GM21390 (cell line): Measurements from ENCODE around the gene MRPL30.
A peak's percentile ranks its signal among the peaks of the same experiment; 100 is the strongest.
"Not testable (repeated sequence)": the region's sequence is repeated elsewhere in the genome, so short reads cannot be mapped to it uniquely, and the experiment has no call there.

Experiments
- ATAC-seq: cut with Tn5 transposase; IDR thresholded peaks from one replicate; pipeline ENCODE4 v1.9.1; 2021; ENCODE audit not compliant: unreplicated experiment

Gene MRPL30

DNA sequence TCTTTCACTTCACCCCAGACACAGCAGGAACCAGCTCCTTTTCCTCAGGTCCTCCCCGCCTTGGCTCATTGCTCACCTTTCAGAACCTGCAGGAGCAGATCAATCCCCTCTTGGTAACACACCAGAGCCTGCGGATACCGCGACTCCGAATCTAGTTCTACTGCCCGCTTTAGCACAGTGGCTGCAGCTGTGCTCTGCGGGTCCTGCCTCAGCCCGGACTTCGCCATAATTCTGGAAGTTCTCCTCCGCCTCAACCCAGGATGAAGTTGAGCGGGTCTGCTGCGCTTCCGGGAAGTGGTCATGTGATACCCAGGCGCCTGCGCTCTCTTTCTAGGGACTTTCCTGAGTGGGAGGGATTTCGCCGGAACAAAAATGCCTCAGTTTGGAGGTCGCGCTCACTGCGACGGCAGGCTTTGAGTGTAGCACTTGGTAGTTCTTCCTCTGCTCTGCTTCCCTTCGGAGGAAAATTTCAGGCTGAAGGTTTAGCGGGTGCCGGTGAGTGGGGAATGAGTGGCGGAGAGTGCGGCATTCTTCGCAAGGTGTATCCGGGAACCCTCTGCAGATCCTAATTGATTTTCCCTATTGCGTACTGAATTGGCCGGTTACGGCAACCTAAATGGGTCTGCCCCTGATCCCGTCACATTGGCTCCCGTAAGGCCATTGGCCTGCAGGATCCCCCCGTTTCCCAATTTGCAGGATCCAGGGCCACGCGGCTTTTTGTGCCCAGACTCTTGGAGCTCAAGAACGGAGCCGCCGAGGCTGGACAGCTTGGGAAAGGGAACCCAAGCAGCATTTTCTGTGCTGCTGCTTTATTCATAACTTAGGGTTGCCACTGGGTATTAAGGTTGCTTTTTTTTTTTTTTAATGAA, at the start of gene MRPL30, which contains the start of gene MITD1:
Gene MRPL30 (plus strand): TSS at position 430 of the 869 bp plus-strand sequence. CDS start 5,020 bp downstream, outside the sequence.
Gene MITD1 (minus strand): TSS at position 304 of the 869 bp plus-strand sequence. CDS start 77 bp downstream, at position 227.
- ATAC-seq, result peak; percentile 92

DNA sequence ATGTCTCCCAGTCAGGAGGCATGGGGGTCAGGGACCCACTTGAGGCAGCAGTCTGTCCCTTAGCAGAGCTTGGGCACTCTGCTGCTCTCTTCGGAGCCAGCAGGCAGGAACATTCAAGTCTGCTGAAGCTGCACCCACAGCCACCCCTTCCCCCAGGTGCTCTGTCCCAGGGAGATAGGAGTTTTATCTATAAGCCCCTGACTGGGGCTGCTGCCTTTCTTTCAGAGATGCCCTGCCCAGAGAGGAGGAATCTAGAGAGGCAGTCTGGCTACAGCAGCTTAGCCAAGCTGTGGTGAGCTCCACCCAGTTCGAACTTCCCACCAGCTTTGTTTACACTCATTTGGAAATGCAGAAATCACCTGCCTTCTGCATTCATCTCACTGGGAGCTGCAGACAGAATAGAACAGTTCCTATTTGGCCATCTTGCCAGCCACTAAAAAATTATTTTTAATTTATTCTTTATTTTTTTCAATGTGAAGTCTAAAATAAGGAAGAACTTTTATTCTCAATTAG, 45.9 kb upstream of the MRPL30 start:
- not testable (repeated sequence) for ATAC-seq

DNA sequence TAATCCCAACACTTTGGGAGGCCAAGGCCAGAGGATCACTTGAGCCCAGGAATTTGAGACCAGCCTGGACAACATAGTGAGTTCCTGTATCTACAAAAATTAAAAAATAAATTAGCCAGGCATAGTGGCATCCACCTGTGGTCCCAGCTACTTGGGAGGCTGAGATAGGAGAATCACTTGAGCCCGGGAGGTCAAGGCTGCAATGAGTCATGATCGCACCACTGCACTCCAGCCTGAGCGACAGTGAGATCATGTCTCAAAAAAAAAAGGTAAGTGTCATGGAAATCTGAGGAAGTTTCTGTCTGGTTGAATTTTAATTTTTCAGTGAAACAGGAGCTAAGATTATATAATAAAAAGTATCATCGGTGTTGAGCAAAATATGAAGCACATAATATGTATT, 42.0 kb upstream of the MRPL30 start:
- ATAC-seq, result no peak

DNA sequence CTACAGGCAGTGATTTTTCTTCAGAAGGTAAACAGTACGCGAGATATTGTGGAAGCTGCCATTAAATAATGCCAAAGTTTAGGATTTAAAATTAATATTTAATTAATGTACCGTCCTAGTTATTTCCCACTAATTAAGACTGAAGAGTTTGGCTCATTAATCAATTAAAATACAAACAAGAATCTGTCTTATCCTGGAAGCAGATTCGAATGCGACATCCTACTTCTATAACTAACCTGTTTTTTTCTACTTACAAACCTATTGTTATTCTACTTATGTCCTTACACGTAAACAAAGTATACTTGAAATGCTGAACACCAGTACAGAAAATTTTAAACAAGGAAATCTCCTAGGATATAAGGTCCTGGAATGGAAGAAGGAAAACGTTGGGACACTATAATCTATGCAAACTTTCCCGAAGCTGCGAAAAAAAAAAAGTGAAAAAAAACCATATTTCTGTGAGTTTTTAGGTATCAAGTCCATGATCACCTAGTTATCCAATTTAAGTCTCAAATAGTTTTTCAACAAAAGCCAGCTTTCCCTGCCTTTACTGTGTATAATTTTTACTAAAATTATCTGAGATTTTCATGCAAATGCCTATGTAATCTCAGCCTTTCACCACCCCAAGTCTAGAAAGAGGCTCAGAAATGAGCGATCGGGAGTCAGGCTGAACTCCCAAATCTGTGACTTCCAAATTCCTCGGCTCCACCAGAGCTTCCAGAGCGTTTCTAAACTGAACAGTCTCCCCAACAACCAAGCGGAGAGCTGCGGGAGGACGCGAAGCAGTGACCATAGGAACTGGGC, 40.7 kb upstream of the MRPL30 start:
- no peak for ATAC-seq

DNA sequence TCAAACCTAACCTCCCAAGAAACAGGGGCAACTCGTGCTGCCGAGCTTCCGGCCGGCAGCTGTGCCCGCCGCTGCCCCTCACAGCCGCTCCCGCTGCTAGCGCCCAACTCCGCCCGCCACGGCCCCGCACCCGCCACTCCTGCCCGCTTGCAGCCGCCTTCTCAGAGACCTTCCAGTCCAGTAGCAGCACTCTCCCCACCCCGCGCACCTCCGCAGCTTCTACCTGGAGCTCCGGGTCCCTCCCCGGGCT, 40.2 kb upstream of the MRPL30 start:
- peak; percentile 24 for ATAC-seq

DNA sequence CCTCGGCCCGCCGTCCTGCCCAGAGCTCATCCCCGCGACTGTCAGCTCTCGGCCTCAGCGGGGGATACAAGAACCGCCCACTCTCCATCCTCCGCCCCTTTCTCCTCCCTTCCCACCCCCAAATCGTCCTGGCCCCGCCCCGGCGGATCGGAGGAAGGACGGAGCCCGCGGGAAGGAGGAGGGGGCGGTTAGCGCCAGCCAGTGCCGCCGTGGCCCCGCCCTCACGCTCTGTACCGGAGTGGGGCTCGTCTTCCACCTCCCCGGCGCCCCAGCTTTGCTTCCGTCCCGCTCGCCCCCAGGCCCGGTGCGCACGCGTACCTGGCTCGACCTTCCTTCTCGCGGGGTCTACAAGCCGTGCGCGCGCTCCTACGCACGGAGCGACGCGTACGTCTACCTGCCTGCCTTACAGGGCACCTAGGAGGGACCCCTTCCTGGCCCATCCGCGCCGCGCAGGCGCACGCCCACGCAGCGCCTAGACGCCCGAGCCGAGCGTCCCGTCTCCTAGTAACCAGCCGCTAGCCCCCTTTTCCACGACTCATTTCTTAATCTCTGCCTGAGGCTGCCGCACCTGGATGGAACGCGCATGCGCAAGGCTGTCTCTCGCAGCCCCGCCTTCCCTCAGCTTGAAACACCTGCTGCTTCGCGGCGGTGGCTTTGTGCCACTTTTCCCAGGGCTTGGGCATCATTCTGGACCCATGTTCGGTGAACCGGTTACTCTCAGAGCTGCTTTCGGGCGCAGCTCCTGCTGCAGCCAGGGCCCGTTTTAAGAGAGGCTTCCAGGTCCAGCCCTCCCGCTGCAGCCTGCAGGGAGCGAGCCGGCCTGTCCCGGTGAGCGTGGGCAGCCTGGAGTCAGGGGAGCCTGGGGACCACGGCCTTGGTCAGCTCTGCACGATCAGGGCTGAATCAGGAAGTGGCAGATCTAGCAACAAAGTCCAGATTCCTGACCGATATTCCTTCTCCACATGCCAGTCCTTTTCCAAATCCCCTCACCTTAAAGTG, 39.6 kb upstream of the MRPL30 start, which contains the start of gene C2orf15:
Gene C2orf15 (plus strand): TSS at position 598 of the 999 bp plus-strand sequence. CDS start 8,852 bp downstream, outside the sequence.
- peak; percentile 85 for ATAC-seq

DNA sequence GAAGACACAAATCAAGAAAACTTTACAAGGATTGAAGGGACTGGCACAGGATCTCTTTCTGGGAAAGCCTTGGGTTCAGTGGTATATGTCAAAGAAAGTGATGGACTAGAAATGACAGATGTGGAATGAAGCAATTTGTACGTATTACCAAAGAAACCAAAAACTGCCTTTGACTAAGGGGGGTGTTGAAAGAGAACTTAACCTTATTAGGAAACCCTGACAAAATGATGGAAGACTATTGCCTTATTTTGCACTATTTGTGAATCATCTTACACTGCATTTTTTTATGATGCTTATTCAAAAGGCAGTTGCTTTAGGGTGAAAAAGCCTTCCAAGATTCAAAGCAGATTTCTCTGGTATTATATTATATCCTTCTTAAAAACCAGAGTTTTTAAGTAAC, 30.3 kb upstream of the MRPL30 start:
- no peak for ATAC-seq

DNA sequence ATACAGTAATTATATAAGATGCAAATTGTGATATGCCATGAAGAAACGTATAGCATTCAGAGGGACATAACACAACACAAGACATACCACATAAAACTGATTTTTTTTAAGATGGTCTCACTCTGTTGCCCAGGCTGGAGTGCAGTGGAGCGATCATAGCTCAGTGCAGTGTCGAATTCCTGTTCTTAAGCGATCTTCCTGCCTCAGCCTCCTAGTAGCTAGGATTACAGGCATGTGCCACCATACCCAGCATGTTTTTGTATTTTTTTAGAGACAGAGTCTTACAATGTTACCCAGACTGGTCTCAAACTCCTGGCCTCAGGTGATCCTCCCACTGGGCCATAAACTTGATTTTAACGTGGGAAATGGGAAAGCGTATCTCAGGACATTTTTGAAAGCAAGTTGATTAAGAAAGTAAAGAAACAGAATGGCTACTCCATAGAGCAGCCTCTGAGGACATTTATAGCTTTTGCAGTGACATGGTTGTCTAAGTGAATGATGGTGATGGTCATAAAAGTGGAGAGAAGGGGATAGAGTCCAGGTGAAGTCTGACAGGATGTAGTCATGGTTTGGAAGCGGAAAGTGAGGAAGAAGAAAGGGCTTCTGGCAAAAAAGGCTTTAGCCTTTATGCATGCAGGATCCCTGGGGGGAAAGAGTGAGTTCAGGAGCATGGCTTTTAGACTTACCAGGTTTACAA, 28.6 kb upstream of the MRPL30 start:
- ATAC-seq, result no peak

DNA sequence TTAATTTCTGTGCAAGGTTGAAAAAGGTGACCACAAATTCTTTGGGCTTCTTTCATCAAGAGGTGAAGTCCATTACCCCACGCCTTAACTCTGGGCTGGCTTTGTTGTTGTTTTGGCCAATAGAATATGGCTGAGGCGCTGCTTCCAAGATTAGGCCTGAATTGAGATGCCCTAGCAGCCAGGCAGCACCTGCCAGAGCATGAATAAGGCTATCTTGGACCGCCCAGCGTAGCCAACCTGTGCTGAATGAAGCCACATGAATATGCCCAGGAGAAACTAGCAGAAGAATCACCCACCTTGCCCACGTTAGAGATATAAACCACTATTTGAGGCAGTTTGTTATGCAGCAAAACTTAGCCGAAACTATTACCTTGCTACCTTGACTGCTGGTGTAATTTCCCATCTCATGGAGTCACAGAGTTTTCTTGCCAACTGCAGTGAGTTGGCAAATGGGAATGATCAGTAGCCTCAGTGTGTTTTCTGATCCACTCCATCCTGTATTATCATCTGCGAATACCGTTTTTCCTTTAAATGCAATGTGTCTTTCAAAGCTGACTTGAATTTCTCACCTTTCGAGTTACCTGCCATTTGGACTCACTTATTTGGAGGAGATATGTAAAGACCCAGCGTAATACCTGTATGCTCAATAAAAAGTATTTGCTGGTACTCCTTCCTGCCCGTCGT, 26.9 kb upstream of the MRPL30 start:
- ATAC-seq, result no peak

DNA sequence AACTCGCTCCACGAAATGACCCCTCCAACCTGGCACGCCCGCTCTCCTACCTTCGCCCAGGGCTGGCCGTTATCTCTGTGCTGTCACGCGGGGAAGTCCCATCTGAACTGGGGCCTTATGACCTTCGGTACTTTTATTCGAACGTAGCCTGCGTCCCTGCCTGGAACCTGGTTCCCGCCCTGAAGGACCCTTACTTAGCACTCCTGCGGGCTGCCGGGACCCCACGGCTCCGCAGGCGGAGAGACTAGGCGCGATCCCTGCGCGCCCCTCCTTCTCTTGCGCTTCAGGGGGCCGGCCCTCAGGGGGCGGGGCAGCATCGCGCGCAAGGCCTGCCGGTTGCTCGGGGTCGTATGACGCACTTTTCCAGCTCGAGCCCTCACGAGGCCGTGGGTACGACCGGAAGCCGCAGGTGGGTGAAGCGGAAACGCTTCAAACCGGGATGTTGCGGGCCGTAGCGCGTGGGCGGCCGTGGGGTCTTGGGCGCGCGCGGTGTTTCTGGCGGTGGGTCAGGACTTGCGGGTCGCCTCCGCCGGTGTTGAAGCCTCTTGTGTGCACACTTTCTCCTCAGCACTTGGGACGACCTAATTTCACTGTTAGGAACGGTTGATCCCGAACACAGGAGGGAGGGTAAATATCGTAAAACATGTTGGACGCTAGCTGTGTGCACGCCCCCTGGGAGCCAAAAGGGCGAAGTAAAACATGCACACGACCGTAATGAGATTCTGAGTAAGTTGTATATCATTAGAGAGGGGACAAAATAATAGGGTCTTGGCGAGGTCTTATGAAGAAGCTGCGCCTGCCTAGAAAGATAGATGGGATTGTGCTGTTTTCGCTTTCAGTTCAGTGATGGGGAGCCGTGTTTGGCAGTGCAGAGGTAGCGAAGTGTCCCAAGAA, 26.1 kb upstream of the MRPL30 start, which contains the start of the genes LIPT1 and TSGA10:
Gene LIPT1 (plus strand): TSS at position 325 of the 894 bp plus-strand sequence. CDS start 6,991 bp downstream, outside the sequence.
Gene TSGA10 (minus strand): TSS at position 300 of the 894 bp plus-strand sequence. CDS start 45,503 bp downstream, outside the sequence.
- peak; percentile 96 for ATAC-seq

DNA sequence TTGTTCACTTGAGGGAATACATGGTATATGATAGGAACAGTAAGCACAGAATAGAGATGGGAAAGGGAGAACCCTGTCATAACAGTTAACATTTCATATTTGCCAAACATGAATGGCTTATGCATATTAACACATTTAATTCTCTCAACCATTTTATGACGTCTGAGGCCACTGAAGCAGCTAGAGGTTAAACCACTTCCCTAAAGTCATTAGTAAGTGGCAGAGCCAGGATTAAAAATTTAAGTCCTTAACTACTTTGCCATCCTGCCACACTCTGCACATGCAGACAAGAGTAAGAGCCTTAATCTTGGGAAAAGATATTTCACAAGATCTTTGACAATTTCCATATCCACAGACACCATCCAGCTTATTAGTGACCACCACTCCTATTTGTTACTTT, 24.1 kb upstream of the MRPL30 start:
- ATAC-seq, result no peak

DNA sequence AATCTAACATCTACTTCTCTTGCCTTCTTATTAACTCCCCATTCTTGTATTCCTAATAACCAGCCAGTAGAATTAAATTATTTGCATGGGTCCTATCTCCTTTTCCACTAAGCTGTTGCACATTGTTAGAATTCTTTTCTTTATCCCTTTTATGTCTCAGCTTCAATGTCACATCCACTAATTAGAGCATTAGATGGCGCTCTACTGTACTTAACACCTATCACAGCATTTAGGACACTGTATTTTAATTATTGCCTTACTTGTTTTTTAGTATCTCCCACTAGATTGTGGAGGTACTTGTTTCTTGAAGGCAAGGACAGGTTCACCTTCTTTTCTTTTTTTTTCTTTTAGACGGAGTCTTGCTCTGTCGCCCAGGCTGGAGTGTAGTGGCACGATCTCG, 22.4 kb upstream of the MRPL30 start:
- no peak for ATAC-seq

DNA sequence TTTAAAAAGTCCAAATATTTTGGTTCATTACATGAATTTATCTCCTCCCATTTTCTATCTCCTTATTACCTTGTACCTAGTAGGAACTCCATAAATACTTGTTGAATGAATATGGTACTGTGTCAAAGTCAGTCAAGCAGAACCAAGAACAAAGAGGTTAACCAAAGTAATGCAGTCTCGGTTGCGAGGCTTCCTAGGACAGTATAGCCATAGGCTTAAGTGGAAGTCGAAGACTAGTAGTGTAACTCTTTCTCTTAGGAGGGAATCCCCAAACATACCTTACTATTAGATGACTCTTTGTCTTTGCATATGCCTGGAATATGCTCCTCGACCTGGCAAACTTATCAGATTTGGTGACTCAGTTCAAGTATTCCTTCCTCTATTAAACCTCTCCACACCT, 21.4 kb upstream of the MRPL30 start:
- no peak for ATAC-seq

DNA sequence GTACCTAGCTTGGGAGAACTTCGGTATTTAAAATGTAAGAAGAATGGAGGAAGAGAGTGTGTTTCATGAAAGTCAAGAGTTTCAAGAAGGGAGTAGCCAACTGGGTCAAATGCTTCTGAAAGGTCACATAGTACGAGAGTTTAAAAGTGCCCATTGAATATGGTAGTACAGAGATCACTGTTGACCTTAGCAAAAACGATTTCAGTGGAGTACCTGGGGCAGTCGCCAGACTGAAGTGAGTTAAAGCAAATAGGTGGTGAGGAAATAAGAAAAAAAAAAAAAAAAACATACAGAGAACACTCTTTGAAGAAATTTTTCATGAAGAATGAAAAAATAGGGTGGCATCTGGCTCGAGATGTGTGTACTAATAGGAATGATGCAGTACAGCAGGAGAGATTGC, 14.8 kb upstream of the MRPL30 start:
- ATAC-seq, result no peak

DNA sequence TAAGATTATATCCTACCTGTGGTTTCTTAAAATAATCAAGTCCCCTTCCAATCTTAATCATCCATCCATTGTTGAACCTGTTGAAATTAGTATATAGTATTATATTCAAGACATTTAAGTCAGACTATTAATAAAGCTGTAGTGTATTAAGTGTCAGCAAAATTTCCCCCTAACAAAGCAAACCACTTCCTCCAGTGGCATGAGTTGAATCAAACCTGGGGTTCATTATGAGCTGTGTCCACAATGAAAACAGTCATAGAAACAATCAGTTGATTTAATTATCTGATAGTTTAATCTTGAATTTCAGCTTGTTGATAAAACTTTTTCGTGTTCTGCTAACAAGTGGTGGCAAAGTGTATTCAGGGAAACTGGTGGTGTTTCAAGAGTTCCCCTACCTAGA, 11.4 kb upstream of the MRPL30 start:
- ATAC-seq, result no peak

DNA sequence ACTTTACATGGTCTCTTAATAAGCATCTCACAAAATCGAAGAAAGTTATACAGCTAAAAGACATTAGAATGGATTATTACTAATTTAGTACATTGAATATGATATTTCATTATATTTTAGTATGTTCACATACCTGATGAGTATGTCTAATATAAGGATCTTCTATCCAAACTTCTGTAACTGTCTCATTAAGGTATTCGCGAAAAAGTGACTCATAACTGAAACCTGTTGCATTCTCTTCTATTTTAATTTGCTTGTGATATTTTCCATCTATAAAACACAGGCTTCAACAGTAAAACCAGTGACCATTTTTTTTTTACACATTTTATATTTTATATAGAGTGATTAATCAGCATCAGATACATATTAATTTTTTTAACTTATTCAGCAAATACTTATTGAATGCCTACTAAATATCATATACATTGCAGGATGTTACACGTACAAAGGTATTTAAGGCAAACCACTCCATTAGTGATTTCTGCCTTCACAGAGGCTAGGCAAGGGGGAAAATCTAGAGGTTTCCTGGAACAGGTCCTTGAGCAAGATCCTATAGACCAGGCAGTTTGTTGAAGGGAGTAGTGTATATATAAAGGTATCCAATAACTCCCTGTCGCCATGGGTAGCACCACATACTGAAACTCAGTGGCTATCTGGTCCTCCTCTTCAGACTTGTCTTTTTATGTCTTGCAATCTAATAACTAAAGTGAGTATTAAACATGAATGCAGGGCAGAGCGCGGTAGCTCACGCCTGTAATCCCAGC, 9.4 kb upstream of the MRPL30 start:
- ATAC-seq, result no peak

DNA sequence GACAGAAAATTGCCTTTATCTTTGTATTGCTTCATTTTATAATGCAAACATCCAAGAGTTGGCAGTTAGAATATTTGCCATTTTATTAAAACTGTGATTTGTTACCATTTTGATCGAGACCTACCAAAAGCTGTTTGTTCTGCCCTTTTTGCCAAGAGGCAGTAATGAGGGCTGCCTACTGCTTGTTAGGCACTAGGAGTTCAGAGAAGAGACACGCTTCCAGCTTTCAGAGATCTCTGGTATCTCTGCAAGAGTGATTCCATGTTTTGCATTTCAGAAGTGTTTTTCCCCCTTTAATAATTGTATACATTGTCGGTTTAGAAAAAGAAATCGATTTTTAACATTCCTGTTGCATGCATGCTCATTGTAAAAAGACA, 628 bp downstream of the MRPL30 start:
- no peak for ATAC-seq
